ENCODE data around the gene PRADC1. TPM values are rescaled to one million over a fixed set of nuclear protein-coding genes. Genes with fewer than 3 reads are reported as not detected.
"Not testable (repeated sequence)": the region's sequence is repeated elsewhere in the genome, so short reads cannot be mapped to it uniquely, and the experiment has no call there.

Gene PRADC1
- total RNA-seq, 1 experiment from 2014 or later: 8.6 TPM

DNA sequence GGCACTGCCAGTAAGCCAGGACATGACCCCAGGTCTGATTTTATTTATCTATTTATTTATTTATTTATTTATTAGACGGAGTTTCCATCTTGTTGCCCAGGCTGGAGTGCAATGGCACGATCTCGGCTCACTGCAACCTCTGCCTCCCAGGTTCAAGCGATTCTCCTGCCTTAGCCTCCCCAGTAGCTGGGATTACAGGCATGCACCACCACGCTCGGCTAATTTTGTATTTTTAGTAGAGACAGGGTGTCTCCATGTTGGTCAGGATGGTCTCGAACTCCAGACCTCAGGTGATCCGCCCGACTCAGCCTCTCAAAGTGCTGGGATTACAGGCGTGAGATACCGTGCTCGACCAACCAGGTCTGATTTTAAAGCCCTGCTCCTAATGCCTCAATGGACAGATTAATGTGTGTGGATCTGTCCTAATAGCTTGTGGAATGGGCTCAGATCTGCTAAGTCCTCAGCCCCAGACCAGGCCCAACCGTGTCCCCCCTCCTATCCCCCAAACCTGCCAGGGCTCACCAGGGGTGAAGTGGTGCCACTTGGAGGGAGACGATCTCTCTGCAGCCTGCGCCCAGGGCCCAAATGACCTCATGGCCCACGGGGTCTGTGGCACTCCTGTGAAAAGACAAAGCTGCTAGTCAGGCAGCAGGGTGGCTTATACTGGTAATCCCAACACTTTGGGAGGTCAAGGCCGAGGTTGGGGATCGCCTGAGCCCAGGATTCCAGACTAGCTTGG is 29.8 kb upstream of the PRADC1 start:
- RAD21 ChIA-PET (ENCODE audit: low non-redundant PET in 1 of 2, low total read pairs in 2 of 2, uncharacterized antibody in 2 of 2, unreplicated experiment in 2 of 2); H3K4me2 ChIP-seq (ENCODE audit: low read length); H3K27ac ChIP-seq (ENCODE audit: low read depth, low read length); ATAC-seq; H3K9me2 ChIP-seq (ENCODE audit: insufficient read depth); H3K4me3 ChIP-seq (replicated peaks in 1 of 2; ENCODE audit: low read depth in 1 of 2, low read length in 2 of 2); H3K9ac ChIP-seq (ENCODE audit: low read length); BruUV-seq (replicated peaks); H4K20me1 ChIP-seq (ENCODE audit: insufficient read depth); H3K27me3 ChIP-seq (ENCODE audit: insufficient read depth, low read length); H3K9me3 ChIP-seq (ENCODE audit: control insufficient read depth in 1 of 2, insufficient read depth in 1 of 2, low read depth in 1 of 2, low read length in 2 of 2); DNase-seq (ENCODE audit: low read depth, low spot score); H2AFZ ChIP-seq (ENCODE audit: low read depth, low read length, poor library complexity, severe bottlenecking); CTCF ChIA-PET; intact Hi-C loops (cut with micrococcal nuclease): not testable (repeated sequence)
- H3K79me2 ChIP-seq (ENCODE audit: insufficient read depth, low read length): peaks cover 22% of the 10 kb centered on the region
- peaks cover 4 to 12% of the 10 kb centered on the region in 2 experiments; a peak in 3 of 4 replicates for H3K4me1 ChIP-seq (ENCODE audit: control insufficient read depth in 1 of 2, insufficient read depth in 2 of 2, low read length in 2 of 2)
- POLR2A ChIA-PET: interaction anchor here (1.2 to 1.3 kb wide), 2 partner anchors 9 to 25 kb away, joined by 3 read pairs; no protein-coding TSS in a partner anchor
- H3K36me3 ChIP-seq (ENCODE audit: control insufficient read depth in 1 of 2, insufficient read depth in 2 of 2, low read length in 2 of 2): peaks cover 16 to 24% of the 10 kb centered on the region in 2 experiments; a peak in 3 of 4 replicates

DNA sequence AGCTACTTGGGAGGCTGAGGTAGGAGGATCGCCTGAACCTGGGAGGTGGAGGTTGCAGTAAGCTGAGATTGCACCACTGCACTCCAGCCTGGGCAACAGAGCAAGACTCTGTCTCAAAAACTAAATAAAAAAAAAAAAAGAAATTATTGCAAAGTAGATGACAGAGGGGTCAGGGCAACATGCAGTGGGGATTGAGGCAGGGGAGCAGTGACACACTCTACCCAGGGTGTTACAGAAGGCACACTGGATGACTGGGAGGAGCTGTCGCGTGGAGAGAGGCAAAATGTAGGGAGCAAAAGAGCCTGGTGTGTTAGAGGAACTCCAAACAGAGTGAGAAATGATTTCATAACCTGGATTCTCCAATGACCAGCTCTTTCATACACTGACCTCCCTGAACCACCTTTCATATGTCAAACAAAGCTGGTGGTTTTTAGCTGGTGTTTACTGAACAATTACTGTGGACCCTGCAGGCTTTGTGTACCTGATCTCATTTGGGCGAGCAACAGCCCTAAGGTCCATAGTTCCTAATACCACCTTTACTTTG is 29.1 kb upstream of the PRADC1 start:
- no peaks in the 10 kb centered on the region for H4K20me1 ChIP-seq (ENCODE audit: insufficient read depth)
- no peak for ATAC-seq
- no peaks in the 10 kb centered on the region for H3K9me3 ChIP-seq (ENCODE audit: control insufficient read depth in 1 of 2, insufficient read depth in 1 of 2, low read depth in 1 of 2, low read length in 2 of 2)
- BruUV-seq (replicated peaks): no TSS peak
- H3K27ac ChIP-seq (ENCODE audit: low read depth, low read length): no peak overlapping the region
- DNase-seq (ENCODE audit: low read depth, low spot score): no peak
- no peak overlapping the region for H3K4me3 ChIP-seq (replicated peaks in 1 of 2; ENCODE audit: low read depth in 1 of 2, low read length in 2 of 2)
- no peak overlapping the region for H2AFZ ChIP-seq (ENCODE audit: low read depth, low read length, poor library complexity, severe bottlenecking)
- POLR2A ChIA-PET: interaction anchor here (1.3 kb wide), 1 partner anchor 24 kb away, joined by 3 read pairs; no protein-coding TSS in a partner anchor
- H3K9me2 ChIP-seq (ENCODE audit: insufficient read depth): no peaks in the 10 kb centered on the region
- RAD21 ChIA-PET (ENCODE audit: low non-redundant PET in 1 of 2, low total read pairs in 2 of 2, uncharacterized antibody in 2 of 2, unreplicated experiment in 2 of 2): no interaction called here
- CTCF ChIA-PET: no interaction called here
- peaks cover 15% of the 10 kb centered on the region for H3K79me2 ChIP-seq (ENCODE audit: insufficient read depth, low read length)
- peaks cover 16 to 22% of the 10 kb centered on the region in 2 experiments; a peak in 3 of 4 replicates for H3K36me3 ChIP-seq (ENCODE audit: control insufficient read depth in 1 of 2, insufficient read depth in 2 of 2, low read length in 2 of 2)
- H3K4me1 ChIP-seq (ENCODE audit: control insufficient read depth in 1 of 2, insufficient read depth in 2 of 2, low read length in 2 of 2): peaks cover 0 to 5% of the 10 kb centered on the region in 2 experiments; a peak in 1 of 4 replicates
- no peak overlapping the region for H3K9ac ChIP-seq (ENCODE audit: low read length)
- H3K27me3 ChIP-seq (ENCODE audit: insufficient read depth, low read length): no peaks in the 10 kb centered on the region
- intact Hi-C loops (cut with micrococcal nuclease): no loop called here
- no peak overlapping the region for H3K4me2 ChIP-seq (ENCODE audit: low read length)
- TF ChIP-seq TCF7L2 (IDR thresholded peaks at IDR 0.05; ENCODE audit: borderline replicate concordance, extremely low read depth, insufficient read depth, insufficient read length) (no peak), CEBPB (IDR thresholded peaks at IDR 0.05; ENCODE audit: low read depth) (no peak), ELF1 (IDR thresholded peaks at IDR 0.05; ENCODE audit: borderline replicate concordance, low read depth) (no peak), SRF (IDR thresholded peaks at IDR 0.05; ENCODE audit: low read depth) (no peak), FOSL1 (IDR thresholded peaks at IDR 0.05; ENCODE audit: low read depth) (no peak), SP1 (IDR thresholded peaks at IDR 0.05; ENCODE audit: low read depth) (no peak), POLR2AphosphoS5 (IDR thresholded peaks at IDR 0.05; ENCODE audit: low read depth, low read length) (no peak)
- TF ChIP-seq, protein P1, sequence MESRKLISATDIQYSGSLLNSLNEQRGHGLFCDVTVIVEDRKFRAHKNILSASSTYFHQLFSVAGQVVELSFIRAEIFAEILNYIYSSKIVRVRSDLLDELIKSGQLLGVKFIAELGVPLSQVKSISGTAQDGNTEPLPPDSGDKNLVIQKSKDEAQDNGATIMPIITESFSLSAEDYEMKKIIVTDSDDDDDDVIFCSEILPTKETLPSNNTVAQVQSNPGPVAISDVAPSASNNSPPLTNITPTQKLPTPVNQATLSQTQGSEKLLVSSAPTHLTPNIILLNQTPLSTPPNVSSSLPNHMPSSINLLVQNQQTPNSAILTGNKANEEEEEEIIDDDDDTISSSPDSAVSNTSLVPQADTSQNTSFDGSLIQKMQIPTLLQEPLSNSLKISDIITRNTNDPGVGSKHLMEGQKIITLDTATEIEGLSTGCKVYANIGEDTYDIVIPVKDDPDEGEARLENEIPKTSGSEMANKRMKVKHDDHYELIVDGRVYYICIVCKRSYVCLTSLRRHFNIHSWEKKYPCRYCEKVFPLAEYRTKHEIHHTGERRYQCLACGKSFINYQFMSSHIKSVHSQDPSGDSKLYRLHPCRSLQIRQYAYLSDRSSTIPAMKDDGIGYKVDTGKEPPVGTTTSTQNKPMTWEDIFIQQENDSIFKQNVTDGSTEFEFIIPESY (IDR thresholded peaks at IDR 0.05; ENCODE audit: extremely low read depth, insufficient replicate concordance, low read length): no peak
- TF ChIP-seq, protein P2, sequence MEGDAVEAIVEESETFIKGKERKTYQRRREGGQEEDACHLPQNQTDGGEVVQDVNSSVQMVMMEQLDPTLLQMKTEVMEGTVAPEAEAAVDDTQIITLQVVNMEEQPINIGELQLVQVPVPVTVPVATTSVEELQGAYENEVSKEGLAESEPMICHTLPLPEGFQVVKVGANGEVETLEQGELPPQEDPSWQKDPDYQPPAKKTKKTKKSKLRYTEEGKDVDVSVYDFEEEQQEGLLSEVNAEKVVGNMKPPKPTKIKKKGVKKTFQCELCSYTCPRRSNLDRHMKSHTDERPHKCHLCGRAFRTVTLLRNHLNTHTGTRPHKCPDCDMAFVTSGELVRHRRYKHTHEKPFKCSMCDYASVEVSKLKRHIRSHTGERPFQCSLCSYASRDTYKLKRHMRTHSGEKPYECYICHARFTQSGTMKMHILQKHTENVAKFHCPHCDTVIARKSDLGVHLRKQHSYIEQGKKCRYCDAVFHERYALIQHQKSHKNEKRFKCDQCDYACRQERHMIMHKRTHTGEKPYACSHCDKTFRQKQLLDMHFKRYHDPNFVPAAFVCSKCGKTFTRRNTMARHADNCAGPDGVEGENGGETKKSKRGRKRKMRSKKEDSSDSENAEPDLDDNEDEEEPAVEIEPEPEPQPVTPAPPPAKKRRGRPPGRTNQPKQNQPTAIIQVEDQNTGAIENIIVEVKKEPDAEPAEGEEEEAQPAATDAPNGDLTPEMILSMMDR (IDR thresholded peaks at IDR 0.05 in 2 of 3, conservative IDR thresholded peaks at IDR 0.05 in 1 of 3; ENCODE audit: borderline replicate concordance in 1 of 3, insufficient read depth in 1 of 3, low read depth in 2 of 3, low read length in 2 of 3): no peak
- TF ChIP-seq, protein P3, sequence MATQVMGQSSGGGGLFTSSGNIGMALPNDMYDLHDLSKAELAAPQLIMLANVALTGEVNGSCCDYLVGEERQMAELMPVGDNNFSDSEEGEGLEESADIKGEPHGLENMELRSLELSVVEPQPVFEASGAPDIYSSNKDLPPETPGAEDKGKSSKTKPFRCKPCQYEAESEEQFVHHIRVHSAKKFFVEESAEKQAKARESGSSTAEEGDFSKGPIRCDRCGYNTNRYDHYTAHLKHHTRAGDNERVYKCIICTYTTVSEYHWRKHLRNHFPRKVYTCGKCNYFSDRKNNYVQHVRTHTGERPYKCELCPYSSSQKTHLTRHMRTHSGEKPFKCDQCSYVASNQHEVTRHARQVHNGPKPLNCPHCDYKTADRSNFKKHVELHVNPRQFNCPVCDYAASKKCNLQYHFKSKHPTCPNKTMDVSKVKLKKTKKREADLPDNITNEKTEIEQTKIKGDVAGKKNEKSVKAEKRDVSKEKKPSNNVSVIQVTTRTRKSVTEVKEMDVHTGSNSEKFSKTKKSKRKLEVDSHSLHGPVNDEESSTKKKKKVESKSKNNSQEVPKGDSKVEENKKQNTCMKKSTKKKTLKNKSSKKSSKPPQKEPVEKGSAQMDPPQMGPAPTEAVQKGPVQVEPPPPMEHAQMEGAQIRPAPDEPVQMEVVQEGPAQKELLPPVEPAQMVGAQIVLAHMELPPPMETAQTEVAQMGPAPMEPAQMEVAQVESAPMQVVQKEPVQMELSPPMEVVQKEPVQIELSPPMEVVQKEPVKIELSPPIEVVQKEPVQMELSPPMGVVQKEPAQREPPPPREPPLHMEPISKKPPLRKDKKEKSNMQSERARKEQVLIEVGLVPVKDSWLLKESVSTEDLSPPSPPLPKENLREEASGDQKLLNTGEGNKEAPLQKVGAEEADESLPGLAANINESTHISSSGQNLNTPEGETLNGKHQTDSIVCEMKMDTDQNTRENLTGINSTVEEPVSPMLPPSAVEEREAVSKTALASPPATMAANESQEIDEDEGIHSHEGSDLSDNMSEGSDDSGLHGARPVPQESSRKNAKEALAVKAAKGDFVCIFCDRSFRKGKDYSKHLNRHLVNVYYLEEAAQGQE (IDR thresholded peaks at IDR 0.05; ENCODE audit: low read depth): no peak

Data from HCT116 (cell line).